SK-N-MC (cell line): ENCODE data around the gene FBXO10.

Experiments
- EZH2 ChIP-seq: fragments of 200-600 bp; sonication (generic); IDR thresholded peaks from one replicate; pipeline ENCODE4 v1.6.1; 2017; ENCODE audit warnings: antibody characterized with exemption
- POLR2AphosphoS5 ChIP-seq: IDR thresholded peaks from 2 replicates; pipeline ENCODE4 v1.6.1; 2012; ENCODE audit warnings: mild to moderate bottlenecking, low read depth, low read length, borderline replicate concordance

DNA sequence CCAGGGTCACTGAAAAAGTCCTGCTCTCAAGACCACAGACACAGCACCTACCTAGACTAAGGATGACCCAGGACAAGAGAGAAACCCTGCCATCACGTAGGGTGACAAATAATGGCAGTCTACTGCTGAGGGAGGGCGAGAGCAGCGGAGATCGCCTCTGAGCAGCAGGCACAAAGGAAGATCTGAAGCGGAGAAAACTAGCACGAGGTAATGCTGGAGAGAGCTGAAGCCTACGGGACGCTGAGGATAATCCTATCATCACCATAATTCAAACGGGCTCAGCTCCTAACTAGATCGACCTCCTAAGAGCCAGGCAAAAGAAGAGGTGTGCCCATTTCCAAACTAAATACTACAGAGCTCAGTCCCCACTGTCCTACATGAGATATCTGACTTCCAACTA is 41.3 kb downstream of the FBXO10 start:
- TF ChIP-seq EZH2 (no peak), POLR2AphosphoS5 (no peak)
